ENCODE data around the gene ADAMTS5.

GRCh38 chr21:26983576-26983975 lies 16.7 kb upstream of the ADAMTS5 start:
- no peak for TF ChIP-seq CTCF (IDR thresholded peaks at IDR 0.05)
- TF ChIP-seq POLR2A (IDR thresholded peaks at IDR 0.05), result no peak
